HCT116 (cell line): ENCODE data around the gene HERPUD2. TPM values are rescaled to one million over a fixed set of nuclear protein-coding genes. Genes with fewer than 3 reads are reported as not detected.

Experiments used
- ATAC-seq: fragments of 200-7000 bp; cut with Tn5 transposase; 2 replicates; pipeline ENCODE4 v1.9.1; 2020; ENCODE audit warnings: mild to moderate bottlenecking, moderate library complexity
- BruUV-seq: library from RNA; stranded (reverse); fragments of 400-500 nt; replicated peaks from 2 replicates; lab custom pipeline; 2021; lab: Mats Ljungman, UMichigan
- CTCF ChIA-PET: fragments of 300-600 bp; sonication (Branson Sonifier 250); formaldehyde crosslinking; loops from one replicate; lab custom pipeline; 2021; ENCODE audit warnings: antibody characterized with exemption; lab: Charles Lee
- POLR2A ChIA-PET: fragments of 300-600, 350-600 bp; sonication (Branson Sonifier 250); formaldehyde crosslinking; loops from one replicate; lab custom pipeline; 2021; ENCODE audit warnings: antibody characterized with exemption; lab: Charles Lee
- RAD21 ChIA-PET, 2 experiments: fragments of 300-600 bp; sonication (Branson Sonifier 250); formaldehyde crosslinking; loops; one replicate each; lab custom pipeline; 2023; ENCODE audit warnings: low total read pairs in 2 of 2; ENCODE audit not compliant: uncharacterized antibody in 2 of 2, unreplicated experiment in 2 of 2, low non-redundant PET in 1 of 2; lab: Charles Lee
- DNase-seq: peaks from one replicate; pipeline ENCODE4 v3.0.0-alpha.2; 2010; ENCODE audit warnings: low read depth, low spot score
- H2AFZ ChIP-seq: fragments of 200-600 bp; shearing (Covaris generic), sonication (generic); 2 replicates; pipeline ENCODE4 v1.6.1; 2017; ENCODE audit warnings: low read depth, mixed run types, mixed read lengths, antibody characterized with exemption, low read length; ENCODE audit not compliant: poor library complexity, severe bottlenecking
- H3K27ac ChIP-seq: 2 replicates; pipeline ENCODE4 v1.5.1; 2012; ENCODE audit warnings: low read depth, low read length
- H3K27me3 ChIP-seq: fragments of 200-600 bp; sonication (generic); 2 replicates; pipeline ENCODE4 v1.6.1; 2016; ENCODE audit warnings: mixed run types, low read length, mixed read lengths; ENCODE audit not compliant: insufficient read depth
- H3K36me3 ChIP-seq, 2 experiments: fragments of 200-500 bp in 1 of 2; fragments of 200-600 bp in 1 of 2; sonication (Bioruptor generic) in 1 of 2; sonication (generic) in 1 of 2; 2 replicates each; pipeline versions ENCODE4 v1.5.1 to v1.6.1; 2014 to 2016; ENCODE audit warnings: low read length in 2 of 2, inconsistent platforms in 1 of 2, mixed read lengths in 1 of 2, mixed run types in 1 of 2; ENCODE audit not compliant: insufficient read depth in 2 of 2, control insufficient read depth in 1 of 2
- H3K4me1 ChIP-seq, 2 experiments: fragments of 200-600 bp in 1 of 2; sonication (generic) in 1 of 2; 2 replicates each; pipeline versions ENCODE4 v1.5.1 to v1.6.1; 2012 to 2017; ENCODE audit warnings: low read length in 2 of 2, inconsistent platforms in 1 of 2, mild to moderate bottlenecking in 1 of 2, mixed read lengths in 1 of 2, mixed run types in 1 of 2, moderate library complexity in 1 of 2; ENCODE audit not compliant: insufficient read depth in 2 of 2, control insufficient read depth in 1 of 2
- H3K4me2 ChIP-seq: fragments of 200-600 bp; sonication (generic); 2 replicates; pipeline ENCODE4 v1.6.1; 2017; ENCODE audit warnings: mixed run types, low read length, mixed read lengths
- H3K4me3 ChIP-seq, 2 experiments: fragments of 200-600 bp in 1 of 2; sonication (generic) in 1 of 2; replicated peaks in 1 of 2; 2 replicates each; pipeline ENCODE4 v1.5.1; 2011 to 2016; ENCODE audit warnings: low read length in 2 of 2, control low read depth in 1 of 2, low read depth in 1 of 2, mild to moderate bottlenecking in 1 of 2, mixed read lengths in 1 of 2, mixed run types in 1 of 2
- H3K79me2 ChIP-seq: fragments of 200-600 bp; sonication (generic); 2 replicates; pipeline ENCODE4 v1.6.1; 2017; ENCODE audit warnings: mild to moderate bottlenecking, mixed run types, low read length, moderate library complexity, mixed read lengths; ENCODE audit not compliant: insufficient read depth
- H3K9ac ChIP-seq: fragments of 200-600 bp; sonication (generic); 2 replicates; pipeline ENCODE4 v1.6.1; 2016; ENCODE audit warnings: low read length, mixed read lengths
- H3K9me2 ChIP-seq: fragments of 200-600 bp; sonication (generic), shearing (Covaris generic); 2 replicates; pipeline ENCODE4 v1.6.1; 2017; ENCODE audit warnings: mixed run types, mild to moderate bottlenecking, moderate library complexity; ENCODE audit not compliant: insufficient read depth
- H3K9me3 ChIP-seq, 2 experiments: fragments of 200-500 bp in 1 of 2; fragments of 200-600 bp in 1 of 2; sonication (Bioruptor generic) in 1 of 2; sonication (generic) in 1 of 2; 2 replicates each; pipeline ENCODE4 v1.6.1; 2014 to 2017; ENCODE audit warnings: low read length in 2 of 2, mixed read lengths in 2 of 2, inconsistent platforms in 1 of 2, low read depth in 1 of 2, mild to moderate bottlenecking in 1 of 2, mixed run types in 1 of 2, moderate library complexity in 1 of 2; ENCODE audit not compliant: control insufficient read depth in 1 of 2, insufficient read depth in 1 of 2
- H4K20me1 ChIP-seq: fragments of 200-600 bp; sonication (generic), shearing (Covaris generic); 2 replicates; pipeline ENCODE4 v1.6.1; 2017; ENCODE audit warnings: mixed run types, mild to moderate bottlenecking, moderate library complexity; ENCODE audit not compliant: insufficient read depth
- CBX3 ChIP-seq: IDR thresholded peaks from 2 replicates; pipeline ENCODE4 v1.6.1; 2012; ENCODE audit warnings: low read depth
- CEBPB ChIP-seq: IDR thresholded peaks from 2 replicates; pipeline ENCODE4 v1.6.1; 2012; ENCODE audit warnings: low read depth
- CTCF ChIP-seq, 3 experiments: fragments of 200-600 bp in 1 of 3; sonication (generic) in 1 of 3; IDR thresholded peaks in 2 of 3; conservative IDR thresholded peaks in 1 of 3; 2 replicates each; pipeline ENCODE4 v1.5.1; 2012 to 2017; ENCODE audit warnings: low read depth in 2 of 3, low read length in 2 of 3, antibody characterized with exemption in 1 of 3, borderline replicate concordance in 1 of 3, control low read depth in 1 of 3, mild to moderate bottlenecking in 1 of 3, mixed read lengths in 1 of 3, mixed run types in 1 of 3, moderate library complexity in 1 of 3; ENCODE audit not compliant: insufficient read depth in 1 of 3
- EGR1 ChIP-seq: IDR thresholded peaks from 2 replicates; pipeline ENCODE4 v1.6.1; 2012; ENCODE audit warnings: low read depth
- ELF1 ChIP-seq: IDR thresholded peaks from 2 replicates; pipeline ENCODE4 v1.6.1; 2012; ENCODE audit warnings: low read depth, borderline replicate concordance
- EZH2 ChIP-seq: fragments of 200-600 bp; sonication (generic); IDR thresholded peaks from 2 replicates; pipeline ENCODE4 v1.6.1; 2017; ENCODE audit warnings: antibody characterized with exemption, mixed run types
- FOSL1 ChIP-seq: IDR thresholded peaks from 2 replicates; pipeline ENCODE4 v1.6.1; 2012; ENCODE audit warnings: low read depth
- JUND ChIP-seq: IDR thresholded peaks from 2 replicates; pipeline ENCODE4 v1.6.1; 2012
- POLR2AphosphoS5 ChIP-seq: IDR thresholded peaks from 2 replicates; pipeline ENCODE4 v1.6.1; 2011; ENCODE audit warnings: mild to moderate bottlenecking, low read depth, low read length, moderate library complexity
- SRF ChIP-seq: IDR thresholded peaks from 2 replicates; pipeline ENCODE4 v1.6.1; 2012; ENCODE audit warnings: low read depth
- TCF7L2 ChIP-seq: IDR thresholded peaks from 2 replicates; pipeline ENCODE4 v1.7.0; 2011; ENCODE audit warnings: borderline replicate concordance, inconsistent platforms; ENCODE audit not compliant: insufficient read depth, insufficient read length; ENCODE audit errors: extremely low read depth
- YY1 ChIP-seq: IDR thresholded peaks from 2 replicates; pipeline ENCODE4 v1.6.1; 2011; ENCODE audit warnings: low read length, low read depth, moderate library complexity, mild to moderate bottlenecking; ENCODE audit not compliant: insufficient replicate concordance; ENCODE audit errors: extremely low read depth
- intact Hi-C: fragments of 100-400 bp; cut with micrococcal nuclease; formaldehyde crosslinking; loops from 2 replicates; pipeline ENCODE4 v1.10.0; 2022
- total RNA-seq: library from RNA; stranded (reverse); gene quantifications from one replicate; pipeline ENCODE4 v1.2.1, GENCODE V29; 2021; ENCODE audit not compliant: unreplicated experiment

HERPUD2 gene
- total RNA-seq, 1 experiment from 2014 or later = 20.5 TPM

- CTCF ChIA-PET = no interaction called here
- H3K4me1 ChIP-seq = no peaks in the 10 kb centered on the region
Measured at GRCh38 chr7:35649711-35650110, 45.2 kb downstream of the HERPUD2 start.

More at GRCh38 chr7:35649711-35650110, 45.2 kb downstream of the HERPUD2 start:
- ATAC-seq (no peak), DNase-seq (no peak)
- H3K4me3 ChIP-seq = no peak overlapping the region
- H4K20me1 ChIP-seq = no peaks in the 10 kb centered on the region; the same call in 1 of the 2 replicates
- no peak overlapping the region for H3K4me2 ChIP-seq
- intact Hi-C loops = no loop called here
- H3K27me3 ChIP-seq = no peaks in the 10 kb centered on the region
- no peak for TF ChIP-seq EGR1
- no peak for TF ChIP-seq JUND
- TF ChIP-seq FOSL1 = no peak
- TF ChIP-seq ELF1 = no peak
- TF ChIP-seq SRF = no peak
- TF ChIP-seq POLR2AphosphoS5 = no peak
- no peak for TF ChIP-seq CEBPB
- TF ChIP-seq TCF7L2 = no peak
- no peak for TF ChIP-seq CTCF (IDR thresholded peaks at IDR 0.05 in 2 of 3, conservative IDR thresholded peaks at IDR 0.05 in 1 of 3; ENCODE audit: borderline replicate concordance in 1 of 3, insufficient read depth in 1 of 3, low read depth in 2 of 3, low read length in 2 of 3)
- no peak for TF ChIP-seq CBX3
- no peak for TF ChIP-seq EZH2
- TF ChIP-seq YY1 = no peak
- H3K79me2 ChIP-seq = no peaks in the 10 kb centered on the region
- no TSS peak for BruUV-seq
- ChIA-PET RAD21 (no interaction called here), POLR2A (no interaction called here)
- no peak overlapping the region for H3K27ac ChIP-seq
- H3K36me3 ChIP-seq = no peaks in the 10 kb centered on the region
- no peak overlapping the region for H2AFZ ChIP-seq
- no peaks in the 10 kb centered on the region for H3K9me2 ChIP-seq
- H3K9ac ChIP-seq = no peak overlapping the region
- H3K9me3 ChIP-seq = no peaks in the 10 kb centered on the region
